GM19043 (cell line): ENCODE data around the gene THADA.
"Not testable (repeated sequence)": the region's sequence is repeated elsewhere in the genome, so short reads cannot be mapped to it uniquely, and the experiment has no call there.

Source experiments
- ATAC-seq: cut with Tn5 transposase; IDR thresholded peaks from one replicate; pipeline ENCODE4 v1.9.1; 2021; ENCODE audit warnings: low read depth; ENCODE audit not compliant: unreplicated experiment

The THADA gene

DNA sequence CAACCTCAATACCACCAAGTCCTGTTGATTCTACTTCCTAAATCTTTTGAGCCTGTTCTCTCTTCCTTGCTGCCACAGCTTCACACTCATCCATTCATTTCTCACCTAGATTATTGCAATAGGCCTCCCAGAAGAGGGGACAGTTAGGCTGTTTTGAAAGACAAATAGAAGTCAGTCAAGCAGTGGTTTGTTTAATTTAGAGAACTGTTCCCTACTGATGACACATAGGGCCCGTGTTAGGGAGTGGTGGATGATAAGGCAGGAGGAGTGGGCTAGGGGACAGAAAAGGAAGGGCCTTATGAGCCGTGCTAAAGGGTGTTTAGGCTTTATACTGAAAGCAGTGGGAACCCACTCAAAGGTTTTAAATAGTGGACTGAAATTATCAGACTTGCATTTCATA is 309.9 kb downstream of the THADA start:
- ATAC-seq = no peak

DNA sequence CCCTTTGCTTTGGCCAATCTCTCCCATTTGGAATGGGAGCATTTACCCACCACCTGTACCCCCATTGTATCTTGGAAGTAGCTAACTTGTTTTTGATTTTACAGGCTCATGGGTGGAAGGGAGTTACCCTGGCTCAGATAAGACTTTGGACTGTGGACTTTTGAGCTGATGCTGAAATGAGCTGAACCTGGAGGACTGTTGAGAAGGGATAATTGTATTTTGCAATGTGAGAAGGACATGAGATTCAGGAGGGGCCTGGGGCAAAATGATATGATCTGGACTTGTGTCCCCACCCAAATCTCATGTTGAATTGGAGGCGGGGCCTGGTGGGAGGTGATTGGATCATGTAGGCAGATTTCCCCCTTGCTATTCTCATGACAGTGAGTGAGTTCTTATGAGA is 310.9 kb downstream of the THADA start:
- no peak for ATAC-seq

DNA sequence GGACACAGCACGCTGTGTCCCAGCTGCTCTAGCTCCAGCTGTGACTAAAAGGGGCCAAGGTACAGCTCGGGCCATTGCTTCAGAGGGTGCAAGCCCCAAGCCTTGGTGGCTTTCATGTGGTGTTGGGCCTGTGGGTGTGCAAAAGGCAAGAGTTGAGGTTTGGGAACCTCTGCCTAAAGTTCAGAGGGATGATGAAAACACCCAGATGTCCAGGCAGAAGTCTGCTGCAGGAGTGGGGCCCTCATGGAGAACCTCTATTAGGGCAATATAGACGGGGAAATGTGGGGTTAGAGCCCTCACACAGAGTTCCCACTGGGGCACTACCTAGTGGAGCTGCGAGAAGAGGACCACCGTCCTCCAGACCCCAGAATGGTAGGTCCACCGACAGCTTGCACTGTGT is 311.5 kb downstream of the THADA start:
- ATAC-seq = not testable (repeated sequence)

GRCh38 chr2:43280994-43281393 is 314.8 kb downstream of the THADA start:
- no peak for ATAC-seq

DNA sequence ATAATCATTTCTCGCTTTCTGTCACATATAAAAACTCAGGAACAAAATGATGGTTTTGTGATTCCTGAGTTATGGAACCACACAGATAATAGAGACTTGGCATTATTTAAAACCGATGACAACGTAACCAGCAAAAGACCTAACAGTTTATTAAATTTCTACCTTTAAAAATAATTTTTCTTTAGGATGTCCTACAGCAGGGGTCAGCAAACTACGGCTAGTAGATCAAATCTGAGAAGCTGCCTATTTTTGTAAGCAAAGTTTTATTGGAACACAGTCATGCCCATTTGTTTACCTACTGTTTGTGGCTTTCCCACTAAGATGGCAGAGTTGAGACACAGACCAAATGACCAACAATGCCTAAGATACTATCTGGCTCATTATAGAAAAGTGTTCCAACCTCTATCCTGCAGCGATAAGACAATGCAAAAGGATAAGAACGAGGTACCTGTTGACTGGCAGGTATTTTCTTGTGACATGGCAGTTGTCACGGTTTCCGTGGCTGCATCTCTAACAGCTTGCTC is 316.5 kb downstream of the THADA start:
- no peak for ATAC-seq

GRCh38 chr2:43278564-43279220 is 317.1 kb downstream of the THADA start:
- ATAC-seq = no peak

- no peak for ATAC-seq
These were observed 318.9 kb downstream of the THADA start for GRCh38 chr2:43276962-43277391.

- ATAC-seq = no peak
These were observed 319.4 kb downstream of the THADA start for GRCh38 chr2:43276266-43276941.

GRCh38 chr2:43274721-43275120 is 321.1 kb downstream of the THADA start:
- no peak for ATAC-seq

GRCh38 chr2:43274055-43274454 is 321.8 kb downstream of the THADA start:
- no peak for ATAC-seq

GRCh38 chr2:43273529-43273928 is 322.3 kb downstream of the THADA start:
- ATAC-seq = no peak

- ATAC-seq = no peak
These were observed 324.8 kb downstream of the THADA start for GRCh38 chr2:43270930-43271615.

DNA sequence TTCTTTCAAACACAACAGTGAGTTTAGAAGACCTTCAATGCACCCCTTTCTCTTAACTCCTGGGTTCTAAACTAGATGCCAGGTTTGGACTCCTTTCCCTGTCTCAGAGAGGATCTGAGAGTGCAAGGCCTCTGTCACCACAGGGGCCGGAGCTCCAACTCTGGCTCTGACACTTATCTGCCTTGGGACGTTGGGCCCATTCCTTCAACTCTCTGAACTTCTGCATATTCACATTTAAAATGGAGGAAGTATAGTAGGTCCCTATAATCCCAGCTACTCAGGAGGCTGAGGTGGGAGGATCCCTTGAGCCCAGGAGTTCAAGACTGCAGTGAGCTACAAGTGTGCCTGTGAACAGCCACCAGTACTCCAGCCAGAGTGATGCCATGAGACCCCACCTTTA is 325.4 kb downstream of the THADA start:
- ATAC-seq = no peak

DNA sequence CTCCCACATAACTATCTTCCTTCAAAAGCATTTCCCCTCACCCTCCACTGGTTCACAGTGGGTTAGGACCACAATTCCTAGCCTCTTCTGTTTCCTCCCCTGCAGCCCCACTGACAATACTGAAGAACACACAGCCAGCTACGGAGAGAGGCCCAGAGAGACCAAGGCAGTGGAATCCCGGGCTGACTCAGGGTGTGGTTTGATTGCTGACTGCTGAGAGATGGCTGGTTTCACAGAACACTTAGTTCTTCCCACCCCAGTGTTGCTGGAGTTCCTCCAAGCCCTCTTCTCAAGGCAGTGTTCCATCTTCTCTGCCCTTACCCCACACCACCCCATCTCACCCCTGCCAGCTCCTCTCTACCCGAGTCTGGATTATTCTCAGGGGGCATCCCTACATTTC is 326.1 kb downstream of the THADA start:
- ATAC-seq = no peak

DNA sequence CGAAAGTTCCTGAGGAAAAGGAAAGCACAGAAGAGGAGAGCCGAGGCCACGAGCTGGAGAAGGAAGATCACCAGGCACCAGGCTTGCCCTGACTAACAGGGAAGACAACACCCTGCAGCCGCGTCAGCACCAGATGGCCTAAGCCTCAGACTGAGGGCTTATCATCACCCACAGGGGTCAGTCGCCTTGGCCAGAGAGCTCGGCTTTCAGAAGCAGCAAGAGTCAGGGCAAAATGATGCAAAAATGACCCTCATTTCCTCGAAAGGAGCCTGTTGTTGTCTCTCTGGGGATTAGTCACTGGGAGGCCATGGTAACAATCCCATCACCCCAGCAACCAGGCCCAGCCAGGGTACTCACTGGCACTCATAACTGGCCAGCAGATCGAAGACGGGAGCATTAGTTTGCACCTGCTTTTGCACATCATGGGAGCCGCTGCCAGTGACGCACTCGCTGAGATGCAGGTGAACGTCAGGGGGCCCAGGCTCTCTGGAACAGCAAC is 326.7 kb downstream of the THADA start:
- ATAC-seq = no peak

DNA sequence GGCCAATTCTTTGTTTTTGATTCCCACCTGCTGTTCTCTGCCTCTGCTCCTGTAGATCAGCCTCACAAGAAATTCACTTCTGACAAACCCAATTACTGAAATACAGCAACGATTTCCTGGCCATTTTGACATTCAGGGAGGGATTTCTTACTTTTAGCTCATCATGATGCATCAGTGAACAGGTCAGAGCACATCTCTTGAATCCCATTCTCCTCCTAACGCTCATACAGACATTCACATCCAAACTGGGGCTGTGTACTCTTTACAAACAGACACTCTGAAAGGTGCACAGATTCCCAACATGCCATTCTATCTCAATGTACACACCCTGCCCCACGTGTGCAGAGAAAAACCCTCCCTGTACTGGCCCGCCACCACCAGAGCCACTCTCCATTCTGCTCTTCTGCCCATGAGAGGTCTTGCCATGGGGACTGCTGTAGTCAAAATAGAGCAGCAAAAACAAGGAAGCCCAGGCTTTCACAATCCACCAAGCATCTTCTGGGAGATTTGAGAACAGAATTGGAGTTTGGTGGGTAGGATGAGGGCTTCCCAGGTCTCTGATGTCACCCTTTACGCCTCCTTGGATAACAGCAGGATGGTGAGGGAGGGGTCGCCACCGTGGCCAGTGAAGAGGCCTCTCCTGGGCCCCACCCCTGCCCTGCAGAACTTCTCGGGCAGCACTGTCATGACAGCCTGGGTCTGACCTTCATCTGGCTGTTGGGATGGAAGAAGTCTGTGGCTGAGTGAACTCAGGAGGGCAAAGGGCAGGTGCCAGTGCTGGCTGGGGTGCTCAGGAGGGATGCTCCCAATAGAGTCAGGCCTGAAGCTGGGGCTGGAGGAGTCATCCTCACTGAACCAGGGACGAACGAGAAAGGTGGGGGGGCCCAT is 327.5 kb downstream of the THADA start:
- ATAC-seq = no peak

GRCh38 chr2:43267381-43267780 is 328.5 kb downstream of the THADA start:
- no peak for ATAC-seq

DNA sequence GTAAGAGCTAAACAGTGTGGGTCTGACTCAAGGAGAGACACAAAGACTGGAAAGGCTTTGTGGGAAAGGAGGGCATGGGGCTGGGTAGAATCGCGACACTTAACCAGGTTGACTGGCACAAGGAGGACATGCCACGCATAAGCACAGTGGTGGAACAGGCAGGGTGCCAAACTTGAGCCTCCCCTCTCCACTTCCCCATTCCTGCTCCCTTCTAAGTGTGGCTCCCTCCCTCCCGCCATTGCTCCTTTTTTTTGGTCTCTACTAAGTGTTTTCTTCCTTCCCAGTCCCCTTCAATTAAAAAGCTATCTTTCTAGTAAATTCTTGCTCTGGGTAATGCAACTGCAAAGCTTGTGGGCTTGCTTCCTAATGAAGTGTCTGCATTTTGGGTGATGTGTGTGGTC is 329.1 kb downstream of the THADA start:
- no peak for ATAC-seq

DNA sequence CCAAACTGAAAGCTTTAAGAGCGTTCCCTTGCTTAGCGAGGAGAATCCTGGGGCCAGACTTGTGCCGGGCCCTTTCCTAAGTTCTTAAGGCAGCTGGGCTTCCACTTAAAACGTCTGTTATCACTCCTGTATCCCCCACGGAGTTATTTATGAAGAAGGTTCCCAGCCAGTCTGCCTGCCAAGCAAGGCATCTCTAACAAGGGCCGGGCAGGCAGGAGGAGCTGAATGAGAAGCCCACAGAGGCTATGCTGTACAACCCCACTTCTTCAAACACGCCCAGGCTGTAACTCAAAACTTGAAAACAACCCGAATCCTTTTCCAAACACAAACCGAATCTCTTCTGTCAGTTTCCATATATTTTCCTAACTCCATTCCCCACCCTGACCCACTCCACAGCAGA is 330.4 kb downstream of the THADA start:
- no peak for ATAC-seq

DNA sequence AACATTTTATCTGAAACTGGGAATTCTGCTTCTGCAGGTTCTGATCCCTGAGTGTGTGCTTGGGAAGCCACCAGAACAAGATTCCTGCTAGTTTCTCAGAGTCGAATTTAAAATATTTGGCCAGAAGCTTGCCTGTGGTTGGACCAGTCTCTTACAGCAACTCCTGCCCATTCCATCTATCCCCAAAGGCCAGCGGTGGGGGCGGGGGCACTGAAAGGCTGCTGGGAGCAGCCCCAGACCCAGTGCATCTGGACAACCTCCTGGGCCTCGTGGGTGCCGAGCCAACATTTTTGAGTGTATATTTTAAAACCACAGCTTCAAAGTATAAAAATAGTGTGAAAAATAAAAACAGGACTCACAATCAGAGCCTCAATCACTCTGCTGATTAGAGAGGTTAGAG is 330.8 kb downstream of the THADA start:
- no peak for ATAC-seq
